Endothelial cell of umbilical vein (primary cell): ENCODE data around the gene TEX53. TPM values are rescaled to one million over a fixed set of nuclear protein-coding genes. Genes with fewer than 3 reads are reported as not detected.

Experiments used
- BruUV-seq: library from RNA; stranded (reverse); fragments of 400-500 nt; replicated peaks from 2 replicates; lab custom pipeline; 2021; lab: Mats Ljungman, UMichigan
- CTCF ChIA-PET: fragments of 300-600, 350-600 bp; sonication (Branson Sonifier 250); formaldehyde crosslinking; loops from one replicate; lab custom pipeline; 2021; ENCODE audit warnings: antibody characterized with exemption, inconsistent platforms; lab: Charles Lee
- POLR2A ChIA-PET: fragments of 300-600, 350-600 bp; sonication (Branson Sonifier 250); formaldehyde crosslinking; loops from one replicate; lab custom pipeline; 2021; ENCODE audit warnings: antibody characterized with exemption, inconsistent platforms; lab: Charles Lee
- DNase-seq: peaks from one replicate; pipeline ENCODE4 v3.0.0-alpha.2; 2011; ENCODE audit warnings: low read depth, low spot score
- FAIRE-seq: peaks from 2 replicates; lab custom pipeline; 2011; peaks lifted over from hg19 to GRCh38; lab: Jason Lieb, UNC
- H2AFZ ChIP-seq: 2 replicates; pipeline ENCODE4 v1.6.0; 2012; ENCODE audit warnings: low read depth, low read length, control low read depth, inconsistent platforms
- H3K27ac ChIP-seq: 2 replicates; pipeline ENCODE4 v1.5.1; 2011; ENCODE audit warnings: low read depth, mild to moderate bottlenecking, control low read depth, low read length, moderate library complexity; ENCODE audit not compliant: insufficient read depth
- H3K27me3 ChIP-seq, 2 experiments: 2 replicates each; pipeline versions ENCODE4 v1.6.0 to v1.6.1; 2011; ENCODE audit warnings: low read length in 2 of 2, mixed read lengths in 1 of 2; ENCODE audit not compliant: control insufficient read depth in 2 of 2, insufficient read depth in 2 of 2
- H3K36me3 ChIP-seq, 2 experiments: 2 replicates in 1 of 2; 3 replicates in 1 of 2; pipeline ENCODE4 v1.5.1; 2011; ENCODE audit warnings: low read length in 2 of 2, mild to moderate bottlenecking in 1 of 2, moderate library complexity in 1 of 2; ENCODE audit not compliant: control insufficient read depth in 2 of 2, insufficient read depth in 2 of 2; ENCODE audit errors: extremely low read depth in 1 of 2
- H3K4me1 ChIP-seq: 3 replicates; pipeline ENCODE4 v1.5.1; 2011; ENCODE audit warnings: mild to moderate bottlenecking, low read length; ENCODE audit not compliant: control insufficient read depth, insufficient read depth; ENCODE audit errors: extremely low read depth
- H3K4me2 ChIP-seq: 2 replicates; pipeline ENCODE4 v1.6.1; 2011; ENCODE audit warnings: low read length, control low read depth, mixed read lengths; ENCODE audit not compliant: insufficient read depth
- H3K4me3 ChIP-seq, 3 experiments: fragments of 200-600 bp in 1 of 3; sonication (generic), shearing (Covaris generic) in 1 of 3; replicated peaks in 1 of 3; 2 replicates each; pipeline ENCODE4 v1.5.1; 2011 to 2016; ENCODE audit warnings: control low read depth in 3 of 3, low read length in 3 of 3, mild to moderate bottlenecking in 2 of 3, inconsistent platforms in 1 of 3, low read depth in 1 of 3, moderate library complexity in 1 of 3; ENCODE audit not compliant: insufficient read depth in 1 of 3
- H3K79me2 ChIP-seq: 2 replicates; pipeline ENCODE4 v1.6.0; 2012; ENCODE audit warnings: low read length, inconsistent platforms; ENCODE audit not compliant: control insufficient read depth, insufficient read depth
- H3K9ac ChIP-seq: replicated peaks from 2 replicates; pipeline ENCODE3; 2011; ENCODE audit warnings: low read length, control low read depth; ENCODE audit not compliant: insufficient read depth; ENCODE audit errors: extremely low read depth
- H3K9me1 ChIP-seq: replicated peaks from 3 replicates; pipeline ENCODE4 v1.6.0; 2011; ENCODE audit warnings: mild to moderate bottlenecking, low read length; ENCODE audit not compliant: control insufficient read depth, insufficient read depth; ENCODE audit errors: extremely low read depth
- H3K9me3 ChIP-seq: replicated peaks from 2 replicates; pipeline ENCODE4 v1.5.1; 2012; ENCODE audit warnings: low read length, inconsistent platforms; ENCODE audit not compliant: control insufficient read depth, insufficient read depth
- H4K20me1 ChIP-seq: replicated peaks from 2 replicates; pipeline ENCODE3; 2011; ENCODE audit warnings: mild to moderate bottlenecking, low read length; ENCODE audit not compliant: control insufficient read depth, insufficient read depth; ENCODE audit errors: extremely low read depth
- EZH2 ChIP-seq: IDR thresholded peaks from 2 replicates; pipeline ENCODE4 v1.6.1; 2012; ENCODE audit warnings: borderline replicate concordance, low read depth, mild to moderate bottlenecking, moderate library complexity, low read length, inconsistent platforms; ENCODE audit not compliant: severe bottlenecking
- FOS ChIP-seq: IDR thresholded peaks from 2 replicates; pipeline ENCODE4 v1.6.1; 2011; ENCODE audit warnings: mild to moderate bottlenecking, low read length, moderate library complexity, borderline replicate concordance; ENCODE audit not compliant: insufficient read depth
- GATA2 ChIP-seq: IDR thresholded peaks from 2 replicates; pipeline ENCODE4 v1.7.0; 2011; ENCODE audit warnings: low read depth, mild to moderate bottlenecking, moderate library complexity, mixed read lengths, low read length; ENCODE audit not compliant: insufficient read length, insufficient read depth
- JUN ChIP-seq: IDR thresholded peaks from 2 replicates; pipeline ENCODE4 v1.6.1; 2011; ENCODE audit warnings: borderline replicate concordance, low read depth; ENCODE audit not compliant: insufficient read length, insufficient read depth
- MYC ChIP-seq: IDR thresholded peaks from one replicate; pipeline ENCODE4 v1.6.1; 2011; ENCODE audit warnings: mild to moderate bottlenecking, low read depth, low read length
- POLR2A ChIP-seq: IDR thresholded peaks from 2 replicates; pipeline ENCODE4 v1.6.1; 2012; ENCODE audit warnings: low read depth, mild to moderate bottlenecking, control low read depth, low read length
- POLR2AphosphoS5 ChIP-seq: IDR thresholded peaks from 2 replicates; pipeline ENCODE4 v1.6.1; 2012; ENCODE audit warnings: low read depth, mild to moderate bottlenecking, control low read depth, low read length, moderate library complexity; ENCODE audit not compliant: insufficient read depth
- dilution Hi-C: fragments of 300-500 bp; cut with MboI; formaldehyde crosslinking; loops from one replicate; pipeline ENCODE4 v1.15.0; 2019; ENCODE audit warnings: low sequenced_read_pairs; ENCODE audit not compliant: extremely low pct_ligation_motif_present
- intact Hi-C: fragments of 100-400 bp; cut with micrococcal nuclease; formaldehyde crosslinking; loops from one replicate; pipeline ENCODE4 v1.10.0; 2022
- polyA plus RNA-seq, 4 experiments: library from polyadenylated mRNA; depleted of rRNA in 3 of 4; stranded (reverse) in 3 of 4; unstranded in 1 of 4; fragments of >200 nt; gene quantifications; 2 replicates each; pipeline versions ENCODE4 v1.2.1 to v1.2.3, GENCODE V29; 2011 to 2012; ENCODE audit warnings: missing spikeins in 1 of 4
- total RNA-seq: library from RNA; stranded (reverse); gene quantifications from 2 replicates; pipeline ENCODE4 v1.2.3, GENCODE V29; 2021
- TF ChIP-seq, protein P1 (sequence below), 2 donors: IDR thresholded peaks; 1 replicate in 1 of 2; 2 replicates in 1 of 2; pipeline ENCODE4 v1.5.1; 2011; ENCODE audit warnings: low read length in 2 of 2, mild to moderate bottlenecking in 2 of 2, moderate library complexity in 2 of 2, control low read depth in 1 of 2, inconsistent platforms in 1 of 2, low read depth in 1 of 2; ENCODE audit not compliant: insufficient read depth in 1 of 2; ENCODE audit errors: extremely low read depth in 1 of 2
- TF ChIP-seq, protein P2 (sequence below): IDR thresholded peaks from 2 replicates; pipeline ENCODE4 v1.6.1; 2011; ENCODE audit not compliant: insufficient read depth, insufficient read length

TEX53 gene
- total and polyA plus RNA-seq, 2 donors (not counting 3 experiments of a cell fraction or from before 2014, with no cell fraction given) = not detected

DNA sequence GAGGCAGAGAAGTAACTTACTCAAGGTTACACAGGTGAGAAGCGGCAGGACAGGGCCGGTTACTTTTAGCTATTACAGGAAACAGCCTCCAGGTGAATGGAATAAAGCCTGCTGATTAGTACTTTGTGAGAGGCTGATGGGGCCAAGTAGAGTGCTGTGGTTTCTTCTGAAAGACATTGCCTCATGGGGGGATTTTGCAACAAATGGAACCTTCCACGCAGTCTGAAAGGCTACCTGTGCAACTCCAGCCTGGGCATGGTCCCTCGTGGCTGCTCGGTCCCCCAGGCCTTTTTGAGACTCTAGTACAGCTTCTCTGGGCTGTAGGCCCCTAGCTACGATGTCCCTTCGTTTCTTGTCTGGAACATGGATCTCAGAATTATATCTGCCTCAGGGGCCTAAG, 44.5 kb downstream of the TEX53 start:
- DNase-seq = no peak
- BruUV-seq = no TSS peak
- H2AFZ ChIP-seq = no peak overlapping the region
- H4K20me1 ChIP-seq = no peaks in the 10 kb centered on the region
- POLR2A ChIA-PET = no interaction called here
- H3K27me3 ChIP-seq = no peaks in the 10 kb centered on the region
- no peak overlapping the region for H3K9ac ChIP-seq
- CTCF ChIA-PET = no interaction called here
- FAIRE-seq = no peak
- H3K79me2 ChIP-seq = no peaks in the 10 kb centered on the region
- no peaks in the 10 kb centered on the region for H3K36me3 ChIP-seq
- H3K9me1 ChIP-seq = no peaks in the 10 kb centered on the region
- no peaks in the 10 kb centered on the region for H3K9me3 ChIP-seq
- intact Hi-C loops = no loop called here
- H3K4me3 ChIP-seq = no peak overlapping the region
- H3K27ac ChIP-seq = no peak overlapping the region
- TF ChIP-seq FOS (no peak), POLR2AphosphoS5 (no peak), POLR2A (no peak), EZH2 (no peak), GATA2 (no peak), JUN (no peak), MYC (no peak)
- TF ChIP-seq, protein P1, sequence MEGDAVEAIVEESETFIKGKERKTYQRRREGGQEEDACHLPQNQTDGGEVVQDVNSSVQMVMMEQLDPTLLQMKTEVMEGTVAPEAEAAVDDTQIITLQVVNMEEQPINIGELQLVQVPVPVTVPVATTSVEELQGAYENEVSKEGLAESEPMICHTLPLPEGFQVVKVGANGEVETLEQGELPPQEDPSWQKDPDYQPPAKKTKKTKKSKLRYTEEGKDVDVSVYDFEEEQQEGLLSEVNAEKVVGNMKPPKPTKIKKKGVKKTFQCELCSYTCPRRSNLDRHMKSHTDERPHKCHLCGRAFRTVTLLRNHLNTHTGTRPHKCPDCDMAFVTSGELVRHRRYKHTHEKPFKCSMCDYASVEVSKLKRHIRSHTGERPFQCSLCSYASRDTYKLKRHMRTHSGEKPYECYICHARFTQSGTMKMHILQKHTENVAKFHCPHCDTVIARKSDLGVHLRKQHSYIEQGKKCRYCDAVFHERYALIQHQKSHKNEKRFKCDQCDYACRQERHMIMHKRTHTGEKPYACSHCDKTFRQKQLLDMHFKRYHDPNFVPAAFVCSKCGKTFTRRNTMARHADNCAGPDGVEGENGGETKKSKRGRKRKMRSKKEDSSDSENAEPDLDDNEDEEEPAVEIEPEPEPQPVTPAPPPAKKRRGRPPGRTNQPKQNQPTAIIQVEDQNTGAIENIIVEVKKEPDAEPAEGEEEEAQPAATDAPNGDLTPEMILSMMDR (IDR thresholded peaks at IDR 0.05; ENCODE audit: extremely low read depth in 1 of 2, insufficient read depth in 1 of 2, low read depth in 1 of 2, low read length in 2 of 2) = no peak
- TF ChIP-seq, protein P2, sequence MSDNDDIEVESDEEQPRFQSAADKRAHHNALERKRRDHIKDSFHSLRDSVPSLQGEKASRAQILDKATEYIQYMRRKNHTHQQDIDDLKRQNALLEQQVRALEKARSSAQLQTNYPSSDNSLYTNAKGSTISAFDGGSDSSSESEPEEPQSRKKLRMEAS = no peak
- peaks cover 10% of the 10 kb centered on the region for H3K4me1 ChIP-seq
- H3K4me2 ChIP-seq = no peak overlapping the region
- dilution Hi-C loops = no loop called here
